Activated gamma-delta T cell (primary cell): ENCODE data around the gene OR5K3.

ENCODE experiments used
- DNase-seq: peaks from one replicate; lab custom pipeline; 2025; lab: John Stamatoyannopoulos, UW

The OR5K3 gene

DNA sequence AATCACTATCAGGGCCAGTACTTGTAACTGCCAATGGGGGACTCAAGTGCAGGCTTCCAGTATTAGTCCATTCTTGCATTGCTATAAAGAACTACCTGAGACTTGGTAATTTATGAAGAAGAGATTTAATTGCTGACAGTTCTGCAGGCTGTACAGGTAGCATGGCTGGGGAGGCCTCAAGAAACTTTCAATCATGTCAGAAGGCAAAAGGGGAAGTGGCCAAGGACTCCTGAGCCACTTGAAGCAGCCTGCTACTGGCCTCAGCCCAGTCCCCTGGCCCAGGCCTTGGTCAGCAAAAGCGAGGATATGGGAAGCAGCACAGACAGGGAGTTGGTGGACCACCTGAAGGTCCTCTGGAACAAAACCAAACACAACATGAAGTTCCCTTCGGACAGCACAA is 43.3 kb downstream of the OR5K3 start:
- DNase-seq: no peak

DNA sequence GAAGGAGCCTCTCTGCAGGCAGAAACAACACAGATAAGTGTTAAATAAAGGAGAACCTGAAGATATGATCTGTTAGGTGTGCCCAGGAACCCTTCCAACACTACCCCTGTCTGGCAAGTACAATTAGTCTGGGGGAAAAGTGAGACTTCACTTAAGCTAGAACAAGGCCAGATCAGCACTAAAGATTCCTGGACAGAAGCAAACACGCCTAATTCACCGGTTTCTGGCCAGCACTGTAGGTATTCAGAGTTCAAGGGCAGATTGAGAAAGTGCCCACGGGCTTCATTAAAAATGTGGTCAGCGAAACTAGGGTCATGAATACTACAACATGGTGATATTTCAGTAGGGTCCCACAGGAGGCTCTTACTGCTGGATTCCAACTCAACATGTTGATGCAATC is 43.9 kb downstream of the OR5K3 start:
- no peak for DNase-seq

DNA sequence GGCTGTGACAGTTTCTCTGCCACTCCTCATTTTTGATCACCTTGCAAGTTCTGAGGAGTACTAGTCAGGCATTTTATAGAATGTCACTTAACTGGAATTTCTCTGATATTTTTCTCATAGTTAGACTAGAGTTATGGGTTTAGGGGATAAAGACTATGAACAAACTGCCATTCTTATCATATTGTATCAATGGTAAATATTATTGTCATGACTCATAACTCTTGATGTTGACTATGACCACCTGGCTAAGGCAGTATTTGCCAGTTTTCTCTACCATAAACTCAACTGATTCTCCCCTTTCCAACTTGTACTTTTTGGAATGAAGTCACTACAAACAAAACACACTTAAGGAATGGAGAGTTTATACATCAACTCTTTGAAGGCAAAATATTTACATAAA is 49.8 kb downstream of the OR5K3 start:
- no peak for DNase-seq
